Natural killer cell (primary cell): Measurements from ENCODE around the gene PHYH. TPM values are rescaled to one million over a fixed set of nuclear protein-coding genes. Genes with fewer than 3 reads are reported as not detected.

Experiments used
- ATAC-seq, 3 donors: fragments of 150-1000 bp in 2 of 3; fragments of 200-7000 bp in 1 of 3; cut with Tn5 transposase; 1 replicate in 1 of 3; 2 replicates in 2 of 3; pipeline ENCODE4 v1.10.0; 2021; ENCODE audit warnings: mild to moderate bottlenecking in 2 of 3, moderate library complexity in 2 of 3
- DNase-seq, 2 donors: peaks; one replicate each; pipeline versions ENCODE4 v3.0.0 to v3.0.0-alpha.2; 2013 to 2021; ENCODE audit warnings: mixed read lengths in 1 of 2
- H3K27ac ChIP-seq: one replicate; pipeline ENCODE4 v1.5.1; 2013; ENCODE audit warnings: mild to moderate bottlenecking, low read length
- H3K27me3 ChIP-seq: one replicate; pipeline ENCODE4 v1.6.1; 2013; ENCODE audit warnings: low read length; ENCODE audit not compliant: control insufficient read depth, insufficient read depth
- H3K36me3 ChIP-seq: one replicate; pipeline ENCODE4 v1.6.1; 2013; ENCODE audit warnings: low read length; ENCODE audit not compliant: control insufficient read depth, insufficient read depth
- H3K4me1 ChIP-seq: one replicate; pipeline ENCODE4 v1.6.1; 2013; ENCODE audit warnings: low read length; ENCODE audit not compliant: control insufficient read depth, insufficient read depth
- H3K4me3 ChIP-seq: one replicate; pipeline ENCODE4 v1.5.1; 2013; ENCODE audit warnings: low read length
- H3K9me3 ChIP-seq: one replicate; pipeline ENCODE4 v1.6.1; 2013; ENCODE audit warnings: low read length; ENCODE audit not compliant: control insufficient read depth, insufficient read depth
- H3K27ac Mint-ChIP-seq, 2 donors: one replicate each; pipeline ENCODE4 v1.8.0; 2022; ENCODE audit warnings: mild to moderate bottlenecking in 2 of 2, mixed read lengths in 2 of 2, moderate library complexity in 1 of 2
- H3K27me3 Mint-ChIP-seq, 2 donors: one replicate each; pipeline ENCODE4 v1.8.0; 2022; ENCODE audit warnings: low read depth in 2 of 2, mixed read lengths in 2 of 2
- H3K36me3 Mint-ChIP-seq: one replicate; pipeline ENCODE4 v1.8.0; 2022; ENCODE audit warnings: mixed read lengths
- H3K4me1 Mint-ChIP-seq, 2 donors: one replicate each; pipeline ENCODE4 v1.8.0; 2022; ENCODE audit warnings: mixed read lengths in 2 of 2
- H3K4me3 Mint-ChIP-seq: one replicate; pipeline ENCODE4 v1.8.0; 2022; ENCODE audit warnings: mild to moderate bottlenecking, moderate library complexity, mixed read lengths
- H3K9me3 Mint-ChIP-seq, 2 donors: one replicate each; pipeline ENCODE4 v1.8.0; 2022; ENCODE audit warnings: mixed read lengths in 2 of 2
- WGBS: methylation state at CpG from one replicate; pipeline ENCODE4 v1.1.7; 2013; ENCODE audit warnings: missing lambda C conversion rate; ENCODE audit not compliant: insufficient coverage; 5-methylcytosine and 5-hydroxymethylcytosine counted together
- intact Hi-C: fragments of 100-400 bp; cut with micrococcal nuclease; formaldehyde crosslinking; loops from one replicate; pipeline ENCODE4 v1.14.2; 2022
- total RNA-seq, 4 donors: library from RNA; stranded (reverse); fragments of 120-200 nt in 1 of 4; gene quantifications; one replicate each; pipeline versions ENCODE4 v1.2.3 to v1.2.4, GENCODE V29; 2013 to 2022
- TF ChIP-seq, protein P1 (sequence below): fragments of 200-600 bp; IDR thresholded peaks from one replicate; pipeline ENCODE4 v1.8.0; 2022; ENCODE audit warnings: antibody characterized with exemption

Gene PHYH
- total RNA-seq, 3 donors from 2014 or later (not counting 1 experiment from before 2014, with no cell fraction given), result 6.9 to 7.3 (median 7.2) TPM

DNA sequence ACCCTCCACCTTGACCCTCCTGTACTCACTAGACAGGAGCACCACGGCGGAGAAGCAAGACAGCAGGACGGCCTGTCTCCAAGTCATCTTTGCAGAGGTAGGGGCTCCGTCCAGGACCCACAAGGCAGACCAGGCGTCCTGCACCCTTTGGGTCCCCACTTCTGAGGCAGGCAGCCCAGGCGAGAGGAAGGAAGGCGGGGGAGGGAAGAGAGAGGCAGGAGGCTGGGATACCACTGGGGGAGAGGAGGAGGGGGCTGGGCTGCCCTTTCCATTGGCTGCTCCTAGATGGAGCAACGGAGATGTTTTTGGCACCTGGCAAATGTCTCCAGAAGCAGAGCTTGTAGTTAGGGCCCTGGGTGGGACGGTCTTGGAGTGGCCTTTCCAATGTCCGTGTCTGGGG lies 65.7 kb downstream of the PHYH start, which contains the start of gene UCMA:
Gene UCMA, minus strand, starts transcription at position 203 of the 400 bp plus-strand sequence. Its CDS starts 116 bp downstream, at position 87.
- H3K36me3 Mint-ChIP-seq, result no peaks in the 10 kb centered on the region
- ATAC-seq (no peak), DNase-seq (no peak)
- no peaks in the 10 kb centered on the region for H3K4me1 Mint-ChIP-seq
- H3K27me3 ChIP-seq, result no peaks in the 10 kb centered on the region
- TF ChIP-seq, protein P1, sequence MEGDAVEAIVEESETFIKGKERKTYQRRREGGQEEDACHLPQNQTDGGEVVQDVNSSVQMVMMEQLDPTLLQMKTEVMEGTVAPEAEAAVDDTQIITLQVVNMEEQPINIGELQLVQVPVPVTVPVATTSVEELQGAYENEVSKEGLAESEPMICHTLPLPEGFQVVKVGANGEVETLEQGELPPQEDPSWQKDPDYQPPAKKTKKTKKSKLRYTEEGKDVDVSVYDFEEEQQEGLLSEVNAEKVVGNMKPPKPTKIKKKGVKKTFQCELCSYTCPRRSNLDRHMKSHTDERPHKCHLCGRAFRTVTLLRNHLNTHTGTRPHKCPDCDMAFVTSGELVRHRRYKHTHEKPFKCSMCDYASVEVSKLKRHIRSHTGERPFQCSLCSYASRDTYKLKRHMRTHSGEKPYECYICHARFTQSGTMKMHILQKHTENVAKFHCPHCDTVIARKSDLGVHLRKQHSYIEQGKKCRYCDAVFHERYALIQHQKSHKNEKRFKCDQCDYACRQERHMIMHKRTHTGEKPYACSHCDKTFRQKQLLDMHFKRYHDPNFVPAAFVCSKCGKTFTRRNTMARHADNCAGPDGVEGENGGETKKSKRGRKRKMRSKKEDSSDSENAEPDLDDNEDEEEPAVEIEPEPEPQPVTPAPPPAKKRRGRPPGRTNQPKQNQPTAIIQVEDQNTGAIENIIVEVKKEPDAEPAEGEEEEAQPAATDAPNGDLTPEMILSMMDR, result no peak
- peaks cover 0 to 9% of the 10 kb centered on the region in 2 donors for H3K27me3 Mint-ChIP-seq
- no peaks in the 10 kb centered on the region for H3K36me3 ChIP-seq
- no peaks in the 10 kb centered on the region for H3K4me1 ChIP-seq
- H3K4me3 Mint-ChIP-seq, result no peak within 1 kb of the TSS
- no peaks in the 10 kb centered on the region for H3K9me3 ChIP-seq
- no peak within 1 kb of the TSS for H3K27ac Mint-ChIP-seq
- H3K9me3 Mint-ChIP-seq, result no peaks in the 10 kb centered on the region
- intact Hi-C loops, result no loop called here
- no peak within 1 kb of the TSS for H3K4me3 ChIP-seq
- 77% methylated on average over 10 of the region's 10 CpGs for WGBS
- H3K27ac ChIP-seq, result no peak within 1 kb of the TSS

DNA sequence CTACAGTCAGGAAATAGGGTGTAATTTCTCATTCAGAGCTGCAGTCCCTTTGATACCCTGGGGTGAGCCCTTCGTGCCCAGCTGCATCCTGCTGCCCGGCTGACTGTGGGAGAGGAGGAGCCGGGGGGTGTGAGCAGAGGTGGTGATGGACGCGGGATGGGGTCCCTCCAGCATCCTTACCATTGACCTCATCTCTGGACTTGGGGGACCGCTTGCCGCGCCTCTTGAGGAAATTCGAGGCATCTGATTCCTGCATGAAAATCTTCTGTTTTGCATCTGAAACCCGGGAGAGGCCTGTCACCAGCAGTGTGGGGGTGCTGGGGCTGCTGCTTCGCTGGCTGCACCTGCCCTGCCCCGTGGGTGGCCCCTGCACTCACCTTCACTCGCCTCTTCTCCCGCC lies 66.5 kb downstream of the PHYH start:
- intact Hi-C loops, result no loop called here
- WGBS, result 73% methylated on average over 14 of the region's 14 CpGs

DNA sequence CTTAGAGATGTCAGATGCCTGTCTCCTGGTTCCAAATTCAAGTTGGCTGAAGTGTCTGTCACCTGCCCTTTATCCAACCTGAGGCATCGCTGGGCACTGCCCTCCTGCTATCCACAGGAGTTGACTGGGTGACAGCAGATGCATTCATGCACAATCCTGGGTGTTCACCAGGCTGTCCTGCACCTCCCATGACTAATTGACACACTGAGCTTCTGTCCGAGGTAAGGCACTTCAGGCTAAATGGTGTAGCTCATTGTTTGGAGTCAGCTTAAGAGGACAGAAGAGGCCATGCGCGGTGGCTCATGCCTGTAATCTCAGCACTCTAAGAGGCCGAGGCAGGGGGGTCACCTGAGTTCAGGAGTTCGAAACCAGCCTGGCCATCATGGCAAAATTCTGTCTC lies 68.1 kb downstream of the PHYH start:
- no peak overlapping the region for H3K4me3 Mint-ChIP-seq
- no peaks in the 10 kb centered on the region for H3K27me3 ChIP-seq
- WGBS, result 88% methylated on average over 6 of the region's 6 CpGs
- no peaks in the 10 kb centered on the region for H3K9me3 ChIP-seq
- H3K27ac ChIP-seq, result no peak overlapping the region
- no peak overlapping the region for H3K27ac Mint-ChIP-seq
- H3K4me1 ChIP-seq, result no peaks in the 10 kb centered on the region
- TF ChIP-seq, protein P1, result no peak
- no peaks in the 10 kb centered on the region for H3K36me3 Mint-ChIP-seq
- H3K4me3 ChIP-seq, result no peak overlapping the region
- intact Hi-C loops, result no loop called here
- ATAC-seq (no peak), DNase-seq (no peak)
- H3K4me1 Mint-ChIP-seq, result no peaks in the 10 kb centered on the region
- no peaks in the 10 kb centered on the region for H3K36me3 ChIP-seq
- peaks cover 0 to 9% of the 10 kb centered on the region in 2 donors for H3K27me3 Mint-ChIP-seq
- no peaks in the 10 kb centered on the region for H3K9me3 Mint-ChIP-seq

More for the DNA sequence above, 66.5 kb downstream of the PHYH start:
- no peak overlapping the region for H3K27ac Mint-ChIP-seq
- peaks cover 0 to 9% of the 10 kb centered on the region in 2 donors for H3K27me3 Mint-ChIP-seq
- H3K27me3 ChIP-seq, result no peaks in the 10 kb centered on the region
- no peaks in the 10 kb centered on the region for H3K4me1 Mint-ChIP-seq
- ATAC-seq (no peak), DNase-seq (no peak)
- no peak overlapping the region for H3K27ac ChIP-seq
- no peaks in the 10 kb centered on the region for H3K9me3 Mint-ChIP-seq
- no peaks in the 10 kb centered on the region for H3K36me3 ChIP-seq
- H3K4me1 ChIP-seq, result no peaks in the 10 kb centered on the region
- no peaks in the 10 kb centered on the region for H3K36me3 Mint-ChIP-seq
- TF ChIP-seq, protein P1, result no peak
- no peak overlapping the region for H3K4me3 Mint-ChIP-seq
- no peak overlapping the region for H3K4me3 ChIP-seq
- H3K9me3 ChIP-seq, result no peaks in the 10 kb centered on the region

DNA sequence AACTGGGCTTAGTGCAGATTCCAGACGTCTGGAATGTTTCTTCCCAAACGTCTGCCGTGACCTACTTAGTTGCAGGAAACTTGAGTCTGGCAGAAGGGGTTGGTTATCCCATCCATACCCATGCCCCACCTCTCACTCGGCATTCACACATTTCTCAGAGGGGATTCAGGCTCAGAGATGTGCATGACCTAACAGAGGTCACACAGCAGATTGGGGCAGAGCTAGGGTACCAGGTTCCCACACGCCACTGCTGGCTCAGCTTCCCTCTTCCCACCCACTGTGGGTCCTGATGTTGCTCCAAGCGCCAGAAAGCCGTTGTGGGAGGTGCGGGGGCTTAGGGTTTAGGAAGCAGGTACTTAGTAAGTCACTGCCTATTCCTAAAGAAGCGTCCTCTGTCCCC lies 68.7 kb downstream of the PHYH start:
- no peak overlapping the region for H3K27ac ChIP-seq
- peaks cover 0 to 9% of the 10 kb centered on the region in 2 donors for H3K27me3 Mint-ChIP-seq
- intact Hi-C loops, result no loop called here
- H3K27ac Mint-ChIP-seq, result no peak overlapping the region
- no peaks in the 10 kb centered on the region for H3K36me3 Mint-ChIP-seq
- DNase-seq (no peak), ATAC-seq (no peak)
- no peaks in the 10 kb centered on the region for H3K27me3 ChIP-seq
- 88% methylated on average over 7 of the region's 9 CpGs for WGBS
- H3K4me1 Mint-ChIP-seq, result no peaks in the 10 kb centered on the region
- H3K9me3 ChIP-seq, result no peaks in the 10 kb centered on the region
- H3K4me1 ChIP-seq, result no peaks in the 10 kb centered on the region
- H3K9me3 Mint-ChIP-seq, result no peaks in the 10 kb centered on the region
- TF ChIP-seq, protein P1, result no peak
- no peaks in the 10 kb centered on the region for H3K36me3 ChIP-seq
- H3K4me3 ChIP-seq, result no peak overlapping the region
- no peak overlapping the region for H3K4me3 Mint-ChIP-seq
